SK-N-MC (cell line): Measurements from ENCODE around the gene DISP2.

Source experiments
- DNase-seq: peaks from one replicate; pipeline ENCODE4 v3.0.0-alpha.2; 2011; ENCODE audit warnings: low read depth, low spot score
- H3K27ac ChIP-seq: fragments of 200-600 bp; sonication (generic); 2 replicates; pipeline ENCODE4 v1.5.1; 2016; ENCODE audit warnings: mixed run types
- H3K36me3 ChIP-seq: fragments of 200-600 bp; sonication (generic); 2 replicates; pipeline ENCODE4 v1.6.1; 2017; ENCODE audit warnings: antibody characterized with exemption, low read length, mixed read lengths; ENCODE audit not compliant: insufficient read depth
- H3K4me3 ChIP-seq: fragments of 200-600 bp; sonication (generic); 2 replicates; pipeline ENCODE4 v1.5.1; 2016
- H3K9ac ChIP-seq: fragments of 200-600 bp; sonication (generic); 2 replicates; pipeline ENCODE4 v1.8.0; 2017; ENCODE audit warnings: mixed run types, mixed read lengths; ENCODE audit not compliant: insufficient read length
- H3K9me3 ChIP-seq: fragments of 200-600 bp; sonication (generic); 2 replicates; pipeline ENCODE4 v1.6.1; 2017; ENCODE audit warnings: low read depth, mild to moderate bottlenecking, antibody characterized with exemption, low read length, moderate library complexity, mixed read lengths
- EZH2 ChIP-seq: fragments of 200-600 bp; sonication (generic); IDR thresholded peaks from one replicate; pipeline ENCODE4 v1.6.1; 2017; ENCODE audit warnings: antibody characterized with exemption
- FOXP2 ChIP-seq: optimal IDR thresholded peaks from 2 replicates; pipeline ENCODE3; 2011; ENCODE audit warnings: mild to moderate bottlenecking, moderate library complexity; ENCODE audit not compliant: insufficient read depth; ENCODE audit errors: extremely low read length, control extremely low read depth
- POLR2AphosphoS5 ChIP-seq: IDR thresholded peaks from 2 replicates; pipeline ENCODE4 v1.6.1; 2012; ENCODE audit warnings: mild to moderate bottlenecking, low read depth, low read length, borderline replicate concordance

Gene DISP2

GRCh38 chr15:40343512-40343911 lies 14.5 kb upstream of the DISP2 start:
- Histone ChIP-seq H3K9me3 (no peaks in the 10 kb centered on the region), H3K4me3 (no peak overlapping the region), H3K36me3 (no peaks in the 10 kb centered on the region), H3K9ac (peak overlapping the region; percentile 26), H3K27ac (no peak overlapping the region)
- DNase-seq = no peak
- TF ChIP-seq EZH2 (no peak), FOXP2 (no peak), POLR2AphosphoS5 (no peak)

- no peaks in the 10 kb centered on the region for H3K9me3 ChIP-seq
- TF ChIP-seq EZH2 (no peak), FOXP2 (no peak), POLR2AphosphoS5 (no peak)
- no peak for DNase-seq
- no peak overlapping the region for H3K27ac ChIP-seq
- H3K36me3 ChIP-seq = no peaks in the 10 kb centered on the region
- H3K4me3 ChIP-seq = no peak overlapping the region
- no peak overlapping the region for H3K9ac ChIP-seq
Observed at GRCh38 chr15:40344217-40344616, 13.8 kb upstream of the DISP2 start.

GRCh38 chr15:40344631-40345120 lies 13.3 kb upstream of the DISP2 start:
- Histone ChIP-seq H3K9me3 (no peaks in the 10 kb centered on the region), H3K9ac (no peak overlapping the region), H3K4me3 (no peak overlapping the region), H3K27ac (no peak overlapping the region), H3K36me3 (no peaks in the 10 kb centered on the region)
- DNase-seq = no peak
- TF ChIP-seq POLR2AphosphoS5 (no peak), FOXP2 (no peak), EZH2 (no peak)

GRCh38 chr15:40345225-40345866 lies 12.7 kb upstream of the DISP2 start:
- Histone ChIP-seq H3K36me3 (no peaks in the 10 kb centered on the region), H3K9ac (no peak overlapping the region), H3K9me3 (no peaks in the 10 kb centered on the region), H3K4me3 (no peak overlapping the region), H3K27ac (no peak overlapping the region)
- TF ChIP-seq POLR2AphosphoS5 (no peak), FOXP2 (no peak), EZH2 (no peak)
- no peak for DNase-seq

GRCh38 chr15:40345867-40346578 lies 12.0 kb upstream of the DISP2 start:
- H3K36me3 ChIP-seq = no peaks in the 10 kb centered on the region
- H3K9me3 ChIP-seq = no peaks in the 10 kb centered on the region
- H3K9ac ChIP-seq = no peak overlapping the region
- no peak for DNase-seq
- no peak for TF ChIP-seq EZH2
- TF ChIP-seq FOXP2 = no peak
- no peak for TF ChIP-seq POLR2AphosphoS5
- no peak overlapping the region for H3K27ac ChIP-seq
- no peak overlapping the region for H3K4me3 ChIP-seq

GRCh38 chr15:40346579-40347558 lies 11.2 kb upstream of the DISP2 start:
- DNase-seq = no peak
- no peaks in the 10 kb centered on the region for H3K9me3 ChIP-seq
- TF ChIP-seq POLR2AphosphoS5 (no peak), EZH2 (no peak), FOXP2 (no peak)
- H3K4me3 ChIP-seq = no peak overlapping the region
- H3K36me3 ChIP-seq = no peaks in the 10 kb centered on the region
- no peak overlapping the region for H3K9ac ChIP-seq
- H3K27ac ChIP-seq = no peak overlapping the region

- H3K9me3 ChIP-seq = no peaks in the 10 kb centered on the region
- DNase-seq = no peak
- H3K36me3 ChIP-seq = no peaks in the 10 kb centered on the region
- no peak overlapping the region for H3K4me3 ChIP-seq
- no peak overlapping the region for H3K9ac ChIP-seq
- no peak overlapping the region for H3K27ac ChIP-seq
- TF ChIP-seq POLR2AphosphoS5 (no peak), EZH2 (no peak), FOXP2 (no peak)
Observed at GRCh38 chr15:40347559-40348473, 10.2 kb upstream of the DISP2 start.
